Left renal cortex interstitium (tissue), 4 donors: ENCODE measurements around the gene PDZD4. TPM values are rescaled to one million over a fixed set of nuclear protein-coding genes. Genes with fewer than 3 reads are reported as not detected.

Experiments
- DNase-seq, 4 donors: peaks; one replicate each; pipeline ENCODE4 v3.0.0-alpha.2; 2013; ENCODE audit warnings: low read depth in 4 of 4, low spot score in 2 of 4, missing footprints in 1 of 4
- polyA plus RNA-seq, 4 donors: library from polyadenylated mRNA; unstranded; fragments of 120-200 nt; gene quantifications; one replicate each; pipeline ENCODE4 v1.2.1, GENCODE V29; 2013; ENCODE audit not compliant: insufficient read length in 4 of 4

Gene PDZD4
- polyA plus RNA-seq, 4 donors: 7.7 to 11.5 (median 10.1) TPM

DNA sequence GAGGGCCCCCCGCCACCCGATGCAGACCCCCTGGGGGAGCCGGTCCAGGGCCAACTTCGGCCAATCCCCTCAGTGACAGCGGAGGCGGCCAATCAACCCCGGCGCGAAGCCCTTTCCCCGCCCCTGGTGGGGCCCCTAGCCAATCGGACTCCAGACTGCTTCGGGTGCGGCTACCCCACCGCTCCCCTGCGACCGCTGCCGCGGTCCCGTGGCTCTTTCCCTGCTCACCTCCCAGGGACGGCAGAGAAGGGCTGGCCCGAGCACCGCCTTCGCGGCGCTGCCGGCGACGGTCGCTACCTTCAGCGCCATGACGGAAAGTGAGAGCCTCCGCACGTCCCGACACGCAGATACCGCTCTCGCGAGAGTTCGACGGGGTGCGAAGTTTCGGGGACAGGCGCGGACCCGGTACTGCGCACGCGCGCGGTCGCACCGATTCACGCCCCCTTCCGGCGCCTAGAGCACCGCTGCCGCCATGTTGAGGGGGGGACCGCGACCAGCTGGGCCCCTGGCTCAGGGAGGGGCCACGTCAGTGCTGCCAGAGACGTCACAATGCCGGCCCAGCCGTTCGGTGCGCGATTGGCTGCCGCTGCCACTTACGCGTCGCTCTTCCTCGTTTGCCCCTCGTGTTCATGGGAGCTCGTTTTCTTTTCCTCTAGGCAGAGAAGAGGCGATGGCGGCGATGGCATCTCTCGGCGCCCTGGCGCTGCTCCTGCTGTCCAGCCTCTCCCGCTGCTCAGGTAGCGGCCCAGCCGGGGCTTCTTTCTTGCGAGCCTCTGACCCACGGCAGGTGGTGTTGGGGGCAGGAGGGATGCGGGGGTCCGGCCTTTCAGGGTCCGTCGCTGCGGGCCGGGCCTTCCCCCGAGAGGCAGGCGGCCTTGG, 36.1 kb downstream of the PDZD4 start, which contains the start of the genes IDH3G and SSR4:
TSS of gene IDH3G (minus strand) at position 358 of the 879 bp plus-strand sequence. CDS start at position 309, 49 bp downstream.
TSS of gene SSR4 (plus strand) at position 651 of the 879 bp plus-strand sequence. CDS start at position 671, 20 bp downstream.
- peak; percentile 74 to 89 (median 83) for DNase-seq

DNA sequence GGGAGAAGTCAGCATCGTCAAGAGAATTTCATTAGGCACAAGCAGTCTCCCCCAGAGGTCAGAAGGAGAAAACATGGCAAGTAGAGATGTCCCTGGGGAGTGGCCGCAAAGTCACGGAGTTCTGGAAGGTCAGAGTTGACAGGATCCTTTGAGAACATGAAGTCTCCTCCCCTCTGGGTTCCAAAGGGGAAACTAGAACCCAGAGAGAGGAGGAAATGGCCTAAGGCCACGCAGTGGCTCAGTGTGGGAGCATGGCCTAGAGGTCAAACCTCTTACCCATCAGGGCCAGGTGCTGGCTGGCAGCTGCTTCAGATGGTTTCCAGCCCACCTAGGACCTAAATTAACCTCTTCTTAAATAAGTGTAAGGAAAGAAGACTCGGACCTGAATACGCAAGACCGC, 37.1 kb downstream of the PDZD4 start:
- DNase-seq: no peak

- no peak for DNase-seq
These were observed 38.0 kb downstream of the PDZD4 start for GRCh38 chrX:153792368-153792767.

DNA sequence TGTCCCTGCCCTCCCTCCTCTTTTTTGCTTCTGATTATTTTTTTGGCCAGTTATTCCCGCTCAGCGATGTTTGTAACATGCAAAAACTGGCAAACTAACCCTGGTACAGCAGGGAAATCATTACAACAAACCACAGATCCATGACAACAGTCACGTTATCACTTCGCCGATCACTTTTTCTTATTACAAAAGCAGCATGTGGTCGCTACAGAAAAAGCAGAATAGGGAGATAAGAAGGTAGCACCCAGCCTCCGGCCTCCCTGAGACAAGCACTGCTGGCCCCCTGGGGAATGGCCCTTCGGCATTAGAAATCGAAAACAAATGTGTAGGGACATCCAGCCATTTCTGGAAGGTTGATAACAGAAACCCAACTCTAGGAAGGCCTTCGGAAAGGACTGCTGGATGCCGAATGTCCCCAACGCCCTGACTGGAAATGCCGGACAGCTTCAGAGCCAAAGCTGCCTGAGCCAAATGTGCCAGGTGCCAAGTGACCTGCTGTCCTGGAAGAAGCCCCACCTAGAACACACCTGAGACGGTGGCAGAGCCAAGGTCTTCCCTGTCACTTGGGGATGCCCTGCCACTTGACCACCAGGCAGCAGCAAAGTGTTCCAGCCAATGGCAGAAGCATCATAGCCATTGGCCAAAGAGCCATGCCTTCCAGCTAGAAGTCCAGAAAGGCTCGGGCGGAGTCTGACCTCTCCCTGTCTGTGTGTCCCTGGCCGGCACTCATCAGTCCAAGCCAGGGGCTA, 39.1 kb downstream of the PDZD4 start:
- DNase-seq: no peak

DNA sequence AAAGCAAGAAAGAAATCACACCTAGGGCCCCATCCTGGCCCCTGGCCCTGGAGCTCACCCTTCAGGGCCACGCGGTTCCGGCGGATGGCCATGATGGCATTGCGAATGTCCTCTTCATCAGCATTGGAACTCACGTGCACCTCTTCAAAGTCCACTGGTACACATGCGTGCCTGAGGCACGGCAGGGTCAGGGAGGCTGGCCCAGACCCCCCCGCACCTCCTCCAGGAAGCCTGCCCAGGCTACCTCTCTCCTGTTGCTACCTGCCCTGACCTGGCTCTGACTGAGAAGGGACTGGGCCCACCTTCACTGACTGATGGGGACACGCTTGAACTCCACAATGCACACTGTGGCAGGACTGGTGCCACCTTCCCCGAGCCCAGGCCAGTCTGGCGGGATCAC, 40.7 kb downstream of the PDZD4 start:
- no peak for DNase-seq

DNA sequence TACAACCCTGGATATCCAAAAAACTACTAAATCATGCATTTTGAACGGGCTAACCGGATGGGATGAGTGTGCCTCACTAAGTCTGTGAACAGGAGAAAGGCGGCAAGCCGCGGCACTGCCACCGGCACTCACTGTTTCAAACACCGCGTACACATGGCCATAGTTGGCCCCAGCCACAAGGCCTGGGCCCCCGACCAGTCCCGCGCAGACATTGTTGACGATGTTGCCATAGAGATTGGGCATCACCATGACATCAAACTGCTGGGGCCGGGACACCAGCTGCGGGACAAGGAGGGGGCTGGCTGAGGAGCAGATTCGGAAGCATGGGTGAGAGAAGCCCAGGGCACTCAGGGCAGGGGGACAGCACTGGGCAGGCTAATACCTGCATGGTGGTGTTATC, 43.7 kb downstream of the PDZD4 start:
- DNase-seq: no peak

GRCh38 chrX:153784325-153784967, 45.9 kb downstream of the PDZD4 start:
- no peak for DNase-seq

DNA sequence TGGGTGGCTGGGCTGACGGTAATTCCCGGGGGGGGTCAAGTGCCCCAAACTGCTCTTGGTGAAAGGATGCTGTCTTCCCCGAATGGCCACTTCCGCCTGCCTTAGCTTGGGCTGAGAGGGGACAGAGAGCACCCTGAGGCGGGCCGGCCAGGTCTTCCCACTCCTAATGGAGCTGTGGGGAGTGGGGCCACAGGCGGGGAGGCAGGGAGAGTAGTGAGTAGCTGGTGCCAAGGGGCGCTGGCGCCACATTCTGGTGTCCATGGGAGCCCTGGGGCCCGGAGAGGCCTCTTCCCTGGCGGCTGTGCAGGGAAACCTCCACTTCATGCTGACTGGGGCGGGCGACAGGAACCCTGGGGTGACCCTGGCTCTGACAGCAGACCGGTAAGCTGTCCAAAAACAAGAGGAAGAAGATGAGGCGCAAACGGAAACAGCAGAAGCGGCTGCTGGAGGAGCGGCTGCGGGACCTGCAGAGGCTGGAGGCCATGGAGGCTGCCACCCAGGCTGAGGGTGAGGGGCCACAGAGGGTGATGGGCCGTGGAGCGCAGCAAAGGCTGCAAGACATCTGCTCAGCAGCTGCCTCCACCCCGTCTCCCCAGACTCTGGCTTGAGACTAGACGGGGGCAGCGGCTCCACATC, 46.8 kb downstream of the PDZD4 start:
- no peak for DNase-seq

- no peak for DNase-seq
These were observed 47.5 kb downstream of the PDZD4 start for GRCh38 chrX:153782871-153783270.

GRCh38 chrX:153782313-153782712, 48.0 kb downstream of the PDZD4 start:
- no peak for DNase-seq

GRCh38 chrX:153781428-153782047, 48.8 kb downstream of the PDZD4 start:
- no peak for DNase-seq

GRCh38 chrX:153780678-153781427, 49.5 kb downstream of the PDZD4 start, which contains the start of gene SRPK3:
Gene SRPK3, plus strand, starts transcription at chrX:153781041. Its CDS starts 46 bp downstream, at chrX:153781087.
- no peak for DNase-seq

- DNase-seq: no peak
These were observed 50.3 kb downstream of the PDZD4 start for GRCh38 chrX:153779891-153780677.

- DNase-seq: no peak
These were observed 51.7 kb downstream of the PDZD4 start for GRCh38 chrX:153778684-153779101.

- no peak for DNase-seq
These were observed 52.2 kb downstream of the PDZD4 start for GRCh38 chrX:153778181-153778580.

- DNase-seq: no peak
These were observed 52.9 kb downstream of the PDZD4 start for GRCh38 chrX:153777261-153778090.

GRCh38 chrX:153776611-153777045, 53.7 kb downstream of the PDZD4 start:
- no peak for DNase-seq
